Naive thymus-derived CD8-positive, alpha-beta T cell (primary cell): ENCODE measurements around the gene RUVBL2. TPM values are rescaled to one million over a fixed set of nuclear protein-coding genes. Genes with fewer than 3 reads are reported as not detected.
"Not testable (repeated sequence)": the region's sequence is repeated elsewhere in the genome, so short reads cannot be mapped to it uniquely, and the experiment has no call there.

Source experiments
- ATAC-seq, 2 donors: fragments of 150-1000 bp; cut with Tn5 transposase in 1 of 2; sonication (Bioruptor Pico), chemical (Tn5 transposase) in 1 of 2; 1 replicate in 1 of 2; 2 replicates in 1 of 2; pipeline ENCODE4 v1.10.0; 2021; ENCODE audit warnings: mild to moderate bottlenecking in 2 of 2, moderate library complexity in 2 of 2
- POLR2A ChIA-PET: fragments of 350-600 bp; sonication (Branson Sonifier 250); formaldehyde crosslinking; loops from one replicate; lab custom pipeline; 2021; ENCODE audit warnings: antibody characterized with exemption; lab: Charles Lee
- DNase-seq, 10 donors: peaks; one replicate each; pipeline versions ENCODE4 v3.0.0 to v3.0.0-alpha.2; 2020 to 2022
- H3K27ac Mint-ChIP-seq, 10 donors: one replicate each; pipeline ENCODE4 v1.8.0; 2020 to 2022; ENCODE audit warnings: mild to moderate bottlenecking in 10 of 10, mixed read lengths in 10 of 10, moderate library complexity in 4 of 10, inconsistent platforms in 1 of 10
- H3K27me3 Mint-ChIP-seq, 5 donors: one replicate each; pipeline ENCODE4 v1.8.0; 2021 to 2022; ENCODE audit warnings: mixed read lengths in 5 of 5
- H3K36me3 Mint-ChIP-seq, 3 donors: one replicate each; pipeline ENCODE4 v1.8.0; 2020 to 2022; ENCODE audit warnings: mixed read lengths in 3 of 3, mild to moderate bottlenecking in 2 of 3, inconsistent platforms in 1 of 3
- H3K4me1 Mint-ChIP-seq, 4 donors: one replicate each; pipeline ENCODE4 v1.8.0; 2021 to 2022; ENCODE audit warnings: mixed read lengths in 4 of 4
- H3K4me3 Mint-ChIP-seq, 10 donors: one replicate each; pipeline ENCODE4 v1.8.0; 2020 to 2022; ENCODE audit warnings: mild to moderate bottlenecking in 10 of 10, mixed read lengths in 10 of 10, moderate library complexity in 6 of 10, inconsistent platforms in 1 of 10
- H3K9me3 Mint-ChIP-seq, 9 donors: one replicate each; pipeline ENCODE4 v1.8.0; 2020 to 2022; ENCODE audit warnings: mixed read lengths in 9 of 9, mild to moderate bottlenecking in 3 of 9, inconsistent platforms in 1 of 9, moderate library complexity in 1 of 9
- polyA plus RNA-seq, 3 donors: library from polyadenylated mRNA; unstranded; fragments of 300-500 nt; fragmentation: Illumina TruSeq; gene quantifications; one replicate each; pipeline ENCODE4 v1.2.3, GENCODE V29; 2021
- total RNA-seq, 8 experiments: library from RNA in 2 of 8; stranded (reverse) in 2 of 8; gene quantifications; one replicate each; pipeline ENCODE4 v1.2.3 and lab custom pipeline; 2021 to 2026

RUVBL2 gene
- total and polyA plus RNA-seq, 5 experiments from 2014 or later, result 30.4 to 66.1 (median 47.5) TPM

DNA sequence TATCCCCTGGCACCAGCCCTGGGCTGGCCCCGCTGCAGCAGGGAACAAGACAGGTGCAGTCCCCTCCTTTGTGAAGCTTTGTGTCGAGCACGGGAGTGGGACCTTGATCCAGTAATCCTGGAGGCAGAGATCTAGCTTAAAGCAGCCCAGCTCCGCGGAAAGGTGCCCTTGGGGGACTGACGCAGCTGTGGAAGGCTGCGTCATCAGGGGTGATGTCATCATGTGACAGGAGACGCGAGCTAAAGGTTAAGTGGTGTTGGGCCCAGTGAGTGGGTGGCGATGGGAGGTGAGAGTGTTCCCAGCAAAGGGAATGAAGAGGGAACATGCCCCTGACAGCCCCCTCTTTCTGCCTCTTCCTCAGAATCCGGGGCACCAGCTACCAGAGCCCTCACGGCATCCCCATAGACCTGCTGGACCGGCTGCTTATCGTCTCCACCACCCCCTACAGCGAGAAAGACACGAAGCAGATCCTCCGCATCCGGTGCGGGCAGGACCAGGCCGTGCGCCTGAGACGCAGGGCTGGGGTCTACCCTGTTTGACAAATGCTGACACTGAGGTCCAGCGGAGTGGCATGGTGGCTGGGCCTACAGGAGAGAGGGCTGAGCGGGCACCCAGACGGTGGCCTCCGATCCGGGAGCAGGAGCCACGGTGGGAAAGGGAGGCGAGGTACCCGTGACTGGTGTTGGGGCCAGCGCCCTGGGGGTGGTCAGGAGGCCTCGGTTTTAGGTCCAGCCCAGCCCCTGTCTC, 20.6 kb downstream of the RUVBL2 start:
- H3K36me3 Mint-ChIP-seq, result peaks cover 0 to 27% (median 3%) of the 10 kb centered on the region in 3 donors
- DNase-seq (no peak), ATAC-seq (no peak)
- H3K27ac Mint-ChIP-seq, result peak overlapping the region in 1 of 10 donors; percentile 82
- H3K9me3 Mint-ChIP-seq, result no peaks in the 10 kb centered on the region
- peak overlapping the region in 2 of 10 donors; percentile 14 to 41 for H3K4me3 Mint-ChIP-seq
- POLR2A ChIA-PET, result no interaction called here
- H3K27me3 Mint-ChIP-seq, result peaks cover 0 to 3% (median 0%) of the 10 kb centered on the region in 5 donors
- H3K4me1 Mint-ChIP-seq, result peaks cover 4 to 16% (median 10%) of the 10 kb centered on the region in 4 donors

DNA sequence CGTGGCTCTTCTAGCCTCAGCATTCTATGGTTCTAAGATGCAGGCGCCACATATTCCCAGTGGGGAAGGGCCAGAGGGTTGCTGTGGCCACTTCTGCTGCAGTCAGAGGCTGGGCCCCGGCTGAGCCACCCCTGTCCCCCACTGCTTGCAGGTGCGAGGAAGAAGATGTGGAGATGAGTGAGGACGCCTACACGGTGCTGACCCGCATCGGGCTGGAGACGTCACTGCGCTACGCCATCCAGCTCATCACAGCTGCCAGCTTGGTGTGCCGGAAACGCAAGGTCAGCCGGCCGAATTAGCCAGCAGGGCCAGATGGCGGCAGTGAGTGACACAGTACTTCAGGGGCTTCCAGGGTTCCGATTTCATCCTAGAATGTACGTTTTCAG, 21.2 kb downstream of the RUVBL2 start:
- peaks cover 0 to 23% (median 3%) of the 10 kb centered on the region in 3 donors for H3K36me3 Mint-ChIP-seq
- peaks cover 0 to 3% (median 0%) of the 10 kb centered on the region in 5 donors for H3K27me3 Mint-ChIP-seq
- DNase-seq (no peak), ATAC-seq (no peak)
- POLR2A ChIA-PET, result no interaction called here
- H3K9me3 Mint-ChIP-seq, result no peaks in the 10 kb centered on the region
- H3K27ac Mint-ChIP-seq, result no peak overlapping the region
- H3K4me3 Mint-ChIP-seq, result no peak overlapping the region
- peaks cover 5 to 21% (median 13%) of the 10 kb centered on the region in 4 donors for H3K4me1 Mint-ChIP-seq

DNA sequence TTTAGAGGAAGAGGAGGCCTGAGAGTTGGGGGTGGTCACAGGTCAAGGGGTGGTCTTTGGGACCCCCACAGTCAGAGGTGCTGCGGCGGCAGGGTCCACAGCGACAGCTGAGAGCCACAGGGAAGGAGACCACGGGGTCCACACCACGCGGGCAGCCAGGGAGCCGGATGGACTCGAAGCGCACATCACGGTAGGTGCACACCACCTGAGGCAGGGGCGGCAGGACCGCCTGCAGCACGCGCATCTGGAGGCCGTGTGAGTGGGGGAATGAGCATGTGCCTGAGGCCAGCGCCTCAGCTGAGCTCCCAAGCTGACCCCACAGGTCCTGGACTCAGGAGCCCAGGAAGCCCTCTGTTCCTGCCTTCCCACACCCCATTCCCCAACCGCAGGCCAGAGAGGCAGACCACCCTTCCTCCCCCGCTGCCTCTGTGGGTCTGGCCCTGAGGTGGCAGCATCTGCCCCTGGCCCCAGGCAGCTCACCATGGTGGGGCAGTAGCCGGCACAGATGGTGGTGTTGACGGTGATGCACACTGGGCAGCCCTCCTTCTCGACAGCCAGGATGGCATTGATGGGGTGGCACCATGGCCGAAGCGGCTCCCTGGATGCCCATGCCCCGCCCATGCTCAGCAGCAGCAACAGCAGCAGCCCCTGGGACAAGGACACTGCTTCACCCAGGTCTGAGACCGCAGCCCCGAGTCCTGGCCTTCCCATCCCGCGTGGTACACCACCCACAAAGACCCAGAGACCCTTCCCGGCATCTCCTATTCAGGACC, 22.6 kb downstream of the RUVBL2 start:
- H3K9me3 Mint-ChIP-seq, result no peaks in the 10 kb centered on the region
- ATAC-seq, result no peak
- DNase-seq, result no peak
- peaks cover 9 to 34% (median 21%) of the 10 kb centered on the region in 4 donors for H3K4me1 Mint-ChIP-seq
- H3K27ac Mint-ChIP-seq, result peak overlapping the region in 4 of 10 donors; percentile 12 to 80 (median 44)
- peaks cover 0 to 10% (median 2%) of the 10 kb centered on the region in 3 donors for H3K36me3 Mint-ChIP-seq
- H3K27me3 Mint-ChIP-seq, result peaks cover 0 to 3% (median 0%) of the 10 kb centered on the region in 5 donors
- H3K4me3 Mint-ChIP-seq, result peak overlapping the region in 7 of 10 donors; percentile 13 to 95 (median 32)
- POLR2A ChIA-PET, result interaction anchor here (0.9 kb wide), 1 partner anchor 23 kb away, joined by 3 read pairs; the partner anchor contains the start of genes GYS1 and RUVBL2

- Mint-ChIP-seq H3K27me3 (peaks cover 0 to 6% (median 0%) of the 10 kb centered on the region in 5 donors), H3K36me3 (peaks cover 0 to 8% (median 0%) of the 10 kb centered on the region in 3 donors), H3K4me3 (peak within 1 kb of the TSS; percentile 81 to 95 (median 90)), H3K27ac (peak within 1 kb of the TSS in 8 of 10 donors; percentile 35 to 80 (median 67)), H3K9me3 (no peaks in the 10 kb centered on the region), H3K4me1 (peaks cover 10 to 35% (median 24%) of the 10 kb centered on the region in 4 donors)
- DNase-seq, result no peak
- POLR2A ChIA-PET, result interaction anchor here (1.4 kb wide), 1 partner anchor 24 kb away, joined by 19 read pairs; the partner anchor contains the start of genes GYS1 and RUVBL2
- no peak for ATAC-seq
Observed at GRCh38 chr19:49017041-49017665, 23.5 kb downstream of the RUVBL2 start, which contains the start of gene LHB. LHB (minus strand) TSS chr19:49017091; CDS start chr19:49017081, 10 bp downstream.

- POLR2A ChIA-PET, result interaction anchor here (0.6 to 1.4 kb wide), 2 partner anchors 25 to 753 kb away, joined by 4 to 19 read pairs; partner anchors contain the start of genes GYS1 and RUVBL2
- H3K4me1 Mint-ChIP-seq, result peaks cover 10 to 35% (median 24%) of the 10 kb centered on the region in 4 donors
- H3K4me3 Mint-ChIP-seq, result peak overlapping the region; percentile 81 to 95 (median 90)
- peak; percentile 88 to 93 for ATAC-seq
- peak; percentile 55 to 83 (median 65) for DNase-seq
- H3K27ac Mint-ChIP-seq, result peak overlapping the region in 6 of 10 donors; percentile 38 to 73 (median 67)
- peaks cover 0 to 6% (median 0%) of the 10 kb centered on the region in 5 donors for H3K27me3 Mint-ChIP-seq
- peaks cover 0 to 8% (median 0%) of the 10 kb centered on the region in 3 donors for H3K36me3 Mint-ChIP-seq
- H3K9me3 Mint-ChIP-seq, result no peaks in the 10 kb centered on the region
Observed at GRCh38 chr19:49017666-49018351, 24.1 kb downstream of the RUVBL2 start.

GRCh38 chr19:49018388-49019241, 24.9 kb downstream of the RUVBL2 start:
- H3K4me3 Mint-ChIP-seq, result peak overlapping the region; percentile 81 to 95 (median 90)
- not testable (repeated sequence) for H3K9me3 Mint-ChIP-seq, H3K36me3 Mint-ChIP-seq, H3K27me3 Mint-ChIP-seq
- peaks cover 10 to 35% (median 24%) of the 10 kb centered on the region in 4 donors for H3K4me1 Mint-ChIP-seq
- POLR2A ChIA-PET, result interaction anchor here (0.6 to 1.4 kb wide), 3 partner anchors 25 to 915 kb away, joined by 3 to 19 read pairs (median 4); partner anchors contain the start of genes GYS1 and RUVBL2
- DNase-seq (peak in 3 of 10 donors; percentile 33 to 48 (median 40)), ATAC-seq (peak; percentile 32 to 34)
- H3K27ac Mint-ChIP-seq, result peak overlapping the region in 8 of 10 donors; percentile 40 to 85 (median 67)

- ATAC-seq, result peak; percentile 26 to 33
- Mint-ChIP-seq H3K27me3 (peaks cover 0 to 6% (median 0%) of the 10 kb centered on the region in 5 donors), H3K27ac (peak overlapping the region in 7 of 10 donors; percentile 52 to 85 (median 75)), H3K4me1 (peaks cover 10 to 35% (median 24%) of the 10 kb centered on the region in 4 donors), H3K36me3 (peaks cover 0 to 4% (median 0%) of the 10 kb centered on the region in 3 donors), H3K9me3 (no peaks in the 10 kb centered on the region), H3K4me3 (peak overlapping the region; percentile 81 to 95 (median 90))
- POLR2A ChIA-PET, result interaction anchor here (0.7 kb wide), 1 partner anchor 914 kb away, joined by 3 read pairs; no protein-coding TSS in a partner anchor
- peak; percentile 38 to 76 (median 63) for DNase-seq
Observed at GRCh38 chr19:49019242-49019932, 25.7 kb downstream of the RUVBL2 start.

DNA sequence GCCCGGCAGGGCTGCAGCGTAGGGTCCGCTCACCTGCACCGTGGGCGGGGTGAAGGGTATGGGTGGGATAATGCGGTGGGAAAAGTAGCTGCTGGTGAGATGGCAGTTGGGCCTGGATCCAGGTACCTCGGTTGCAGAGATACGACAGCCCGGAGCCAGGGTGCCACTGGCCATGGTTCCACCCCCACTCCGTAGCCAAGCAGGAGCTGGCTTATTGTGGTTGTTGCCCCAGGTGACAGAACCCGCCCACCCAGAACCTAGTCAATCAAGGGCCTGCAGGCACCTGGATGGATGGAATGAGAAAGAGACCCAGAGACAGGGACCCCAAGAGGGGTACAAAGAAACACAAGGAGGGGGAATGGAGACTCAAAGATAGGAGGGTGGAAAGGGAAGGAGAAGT, 26.7 kb downstream of the RUVBL2 start:
- Mint-ChIP-seq H3K27me3 (peaks cover 0 to 6% (median 0%) of the 10 kb centered on the region in 5 donors), H3K4me1 (peaks cover 10 to 35% (median 24%) of the 10 kb centered on the region in 4 donors), H3K27ac (no peak overlapping the region), H3K36me3 (peaks cover 0 to 3% (median 0%) of the 10 kb centered on the region in 3 donors), H3K9me3 (no peaks in the 10 kb centered on the region), H3K4me3 (peak overlapping the region in 6 of 10 donors; percentile 4 to 95 (median 84))
- POLR2A ChIA-PET, result interaction anchor here (0.5 kb wide), 1 partner anchor 320 kb away, joined by 3 read pairs; no protein-coding TSS in a partner anchor
- DNase-seq, result no peak
- no peak for ATAC-seq

DNA sequence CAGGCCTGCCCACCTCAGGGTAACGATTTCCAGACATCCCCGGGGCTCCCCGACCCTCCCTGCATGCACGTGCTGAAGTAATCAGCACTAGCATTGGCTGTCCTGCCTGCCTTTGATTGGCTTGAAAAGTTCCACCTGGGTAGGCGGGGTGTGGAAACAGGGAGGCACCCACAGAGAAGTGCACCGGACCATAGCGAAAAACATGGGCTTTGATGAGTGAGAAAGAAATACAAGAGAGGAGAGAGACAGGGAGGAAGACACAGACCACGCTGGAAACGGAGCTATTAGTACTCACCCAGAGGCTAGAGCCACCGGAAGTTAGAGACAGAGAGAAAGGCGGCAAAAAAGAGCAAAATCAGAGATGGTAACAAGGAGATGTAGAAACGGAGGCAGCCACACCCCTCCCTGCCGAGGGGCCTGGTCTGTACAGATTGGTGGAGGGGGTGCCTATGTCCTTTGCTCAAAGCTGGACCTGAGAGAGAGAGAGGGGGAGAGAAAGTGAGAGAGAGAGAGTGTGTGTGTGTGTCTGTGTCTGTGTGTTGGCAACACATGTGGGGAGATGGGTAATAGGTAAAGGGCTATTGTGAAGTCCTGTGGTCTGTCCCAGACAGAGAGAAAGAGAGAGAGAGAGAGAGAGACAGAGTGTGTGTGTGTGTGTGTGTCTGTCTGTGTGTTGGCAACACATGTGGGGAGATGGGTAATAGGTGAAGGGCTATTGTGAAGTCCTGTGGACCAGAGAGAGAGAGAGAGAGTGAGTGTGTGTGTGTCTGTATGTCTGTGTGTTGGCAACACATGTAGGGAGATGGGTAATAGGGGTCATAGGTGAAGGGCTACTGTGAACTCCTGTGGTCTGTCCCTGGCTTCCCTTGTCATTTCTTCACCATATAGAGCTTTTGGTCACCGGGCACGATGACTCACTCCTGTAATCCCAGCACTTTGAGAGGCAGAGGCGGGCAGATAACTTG, 27.5 kb downstream of the RUVBL2 start:
- POLR2A ChIA-PET, result interaction anchor here (0.5 to 1.1 kb wide), 2 partner anchors 27 to 319 kb away, joined by 3 read pairs; partner anchors contain the start of gene RUVBL2
- DNase-seq (no peak), ATAC-seq (no peak)
- Mint-ChIP-seq H3K27ac (peak overlapping the region in 1 of 10 donors; percentile 78), H3K27me3 (peaks cover 0 to 6% (median 0%) of the 10 kb centered on the region in 5 donors), H3K36me3 (no peaks in the 10 kb centered on the region), H3K9me3 (no peaks in the 10 kb centered on the region), H3K4me3 (peak overlapping the region in 3 of 10 donors; percentile 2 to 61 (median 5)), H3K4me1 (peaks cover 10 to 35% (median 24%) of the 10 kb centered on the region in 4 donors)
